A549 (cell line): Measurements from ENCODE around the gene PCTP. TPM values are rescaled to one million over a fixed set of nuclear protein-coding genes. Genes with fewer than 3 reads are reported as not detected.

Experiments
- ATAC-seq, 2 experiments: fragments of 200-7000 bp in 1 of 2; fragments of >200 bp in 1 of 2; cut with Nextera tagmentation in 1 of 2; cut with Tn5 transposase in 1 of 2; 3 replicates each; pipeline versions ENCODE4 v1.8.0 to v1.9.1; 2018 to 2020; ENCODE audit warnings: mild to moderate bottlenecking in 1 of 2, moderate library complexity in 1 of 2
- CTCF ChIA-PET: fragments of 300-600 bp; sonication (Branson Sonifier 250); formaldehyde crosslinking; extraction: SDS; loops from one replicate; lab custom pipeline; 2021; ENCODE audit warnings: antibody characterized with exemption, inconsistent platforms; lab: Yijun Ruan, JAX
- POLR2A ChIA-PET: fragments of 350-600 bp; formaldehyde crosslinking; extraction: SDS; loops from one replicate; lab custom pipeline; 2021; ENCODE audit warnings: antibody characterized with exemption, inconsistent platforms; lab: Yijun Ruan, JAX
- DNase-seq, 2 experiments: peaks; one replicate each; pipeline versions ENCODE4 v3.0.0 to v3.0.0-alpha.2; 2011 to 2016; ENCODE audit warnings: low read depth in 1 of 2, low spot score in 1 of 2
- FAIRE-seq: peaks from 2 replicates; lab custom pipeline; 2011; peaks lifted over from hg19 to GRCh38; lab: Jason Lieb, UNC
- H3K27ac ChIP-seq, 2 experiments: fragments of >200 bp; sonication (Bioruptor Twin); formaldehyde crosslinking; 3 replicates each; pipeline ENCODE4 v1.5.1; 2016 to 2017
- H3K4me1 ChIP-seq: fragments of >200 bp; sonication (Bioruptor Twin); formaldehyde crosslinking; 3 replicates; pipeline ENCODE4 v1.6.1; 2016
- H3K4me2 ChIP-seq: fragments of >200 bp; sonication (Bioruptor Twin); formaldehyde crosslinking; 3 replicates; pipeline ENCODE4 v1.6.1; 2016
- H3K4me3 ChIP-seq: fragments of >200 bp; sonication (Bioruptor Twin); formaldehyde crosslinking; 3 replicates; pipeline ENCODE4 v1.5.1; 2016
- H3K9me3 ChIP-seq: fragments of >200 bp; sonication (Bioruptor Twin); formaldehyde crosslinking; 3 replicates; pipeline ENCODE4 v1.6.1; 2016
- ATOH8 ChIP-seq: fragments of 250-450 bp; sonication (Bioruptor Pico); IDR thresholded peaks from 2 replicates; pipeline ENCODE4 v1.5.0; 2020; ENCODE audit warnings: low read depth, mild to moderate bottlenecking, moderate library complexity
- CHD4 ChIP-seq: fragments of 200-600 bp; sonication (generic); IDR thresholded peaks from 2 replicates; pipeline ENCODE4 v1.6.1; 2016; ENCODE audit warnings: antibody characterized with exemption, mild to moderate bottlenecking, borderline replicate concordance
- CTCF ChIP-seq: fragments of >200 bp; sonication (Bioruptor Twin); formaldehyde crosslinking; IDR thresholded peaks from 3 replicates; pipeline ENCODE4 v1.5.1; 2016
- HES2 ChIP-seq: fragments of >200 bp; sonication (Bioruptor Twin); formaldehyde crosslinking; IDR thresholded peaks from 2 replicates; pipeline ENCODE4 v1.6.1; 2016
- HEYL ChIP-seq: fragments of 250-450 bp; sonication (Bioruptor Pico); IDR thresholded peaks from 2 replicates; pipeline ENCODE4 v1.8.0; 2021; ENCODE audit warnings: mild to moderate bottlenecking, moderate library complexity
- HOXB13 ChIP-seq: fragments of 250-450 bp; sonication (Bioruptor Pico); IDR thresholded peaks from 2 replicates; pipeline ENCODE4 v1.5.0; 2020; ENCODE audit warnings: low read depth, mild to moderate bottlenecking, moderate library complexity
- JUNB ChIP-seq: fragments of >200 bp; sonication (Bioruptor Twin); formaldehyde crosslinking; IDR thresholded peaks from 2 replicates; pipeline ENCODE4 v1.6.1; 2016
- KDM1A ChIP-seq: fragments of 200-600 bp; sonication (generic); IDR thresholded peaks from 2 replicates; pipeline ENCODE4 v1.6.1; 2016; ENCODE audit warnings: low read depth, mild to moderate bottlenecking
- MAX ChIP-seq: IDR thresholded peaks from 2 replicates; pipeline ENCODE4 v1.6.1; 2012
- MAZ ChIP-seq: fragments of 150-350 bp; IDR thresholded peaks from 2 replicates; pipeline ENCODE4 v1.6.1; 2014; ENCODE audit warnings: antibody characterized with exemption, low read depth, low read length, borderline replicate concordance
- MYC ChIP-seq: IDR thresholded peaks from 2 replicates; pipeline ENCODE4 v1.6.1; 2012; ENCODE audit warnings: mild to moderate bottlenecking, inconsistent platforms, low read length, improper control_type of control experiment, borderline replicate concordance
- NFE2L2 ChIP-seq: fragments of 150-350 bp; conservative IDR thresholded peaks from 2 replicates; pipeline ENCODE4 v1.6.1; 2014; ENCODE audit warnings: low read length
- NR3C1 ChIP-seq: fragments of >200 bp; sonication (Bioruptor Twin); formaldehyde crosslinking; IDR thresholded peaks from 3 replicates; pipeline ENCODE4 v1.6.1; 2017
- PBX3 ChIP-seq: IDR thresholded peaks from 2 replicates; pipeline ENCODE4 v1.6.1; 2012
- RARB ChIP-seq: fragments of 250-450 bp; sonication (Bioruptor Pico); IDR thresholded peaks from 2 replicates; pipeline ENCODE4 v1.8.0; 2021; ENCODE audit warnings: mild to moderate bottlenecking, moderate library complexity
- RFX5 ChIP-seq: fragments of 450-650 bp; IDR thresholded peaks from 2 replicates; pipeline ENCODE4 v1.7.1; 2014; ENCODE audit warnings: antibody characterized with exemption, mild to moderate bottlenecking, moderate library complexity
- RNF2 ChIP-seq: fragments of 200-600 bp; sonication (generic); IDR thresholded peaks from 2 replicates; pipeline ENCODE4 v1.6.1; 2016; ENCODE audit warnings: low read depth, mild to moderate bottlenecking, antibody characterized with exemption, moderate library complexity, borderline replicate concordance
- SMC3 ChIP-seq: fragments of >200 bp; sonication (Bioruptor Twin); formaldehyde crosslinking; IDR thresholded peaks from 3 replicates; pipeline ENCODE4 v1.6.1; 2018; ENCODE audit warnings: inconsistent platforms
- ZNF302 ChIP-seq: fragments of 250-450 bp; sonication (Bioruptor Pico); IDR thresholded peaks from 2 replicates; pipeline ENCODE4 v1.9.0; 2021; ENCODE audit warnings: inconsistent platforms, mild to moderate bottlenecking, moderate library complexity
- WGBS: methylation state at CpG from one replicate; pipeline ENCODE4 v1.1.6; 2017; ENCODE audit errors: missing lambda C conversion rate; 5-methylcytosine and 5-hydroxymethylcytosine counted together
- polyA plus RNA-seq, 4 experiments: library from polyadenylated mRNA; depleted of rRNA in 3 of 4; stranded (reverse); fragments of >200 nt; fragmentation: RNase III in 1 of 4; extraction: RNeasy Plus Mini Kit Qiagen cat#74134 plus additional on column Dnase treatment in 1 of 4; gene quantifications; 2 replicates in 3 of 4; 3 replicates in 1 of 4; pipeline ENCODE4 v1.2.3, GENCODE V29; 2011 to 2017

The PCTP gene
- polyA plus RNA-seq, 2 of the 4 experiments (the other 2 are of a cell fraction): 17.1 to 31.5 TPM

- 92% methylated on average over 7 of the region's 7 CpGs for WGBS
- no peak for FAIRE-seq
- Histone ChIP-seq H3K4me1 (peaks cover 2% of the 10 kb centered on the region), H3K9me3 (no peaks in the 10 kb centered on the region), H3K27ac (no peak overlapping the region), H3K4me3 (no peak overlapping the region), H3K4me2 (no peak overlapping the region)
- no peak for DNase-seq
- ChIA-PET POLR2A (no interaction called here), CTCF (interaction anchor here (0.6 to 10.3 kb wide), 3 partner anchors 57 to 772 kb away, joined by 3 to 296 read pairs (median 75); partner anchors contain the start of gene TMEM100)
- no peak for ATAC-seq
- TF ChIP-seq JUNB (no peak), CTCF (no peak), HES2 (no peak), HEYL (CRISPR knock-in tag) (no peak), NFE2L2 (no peak), RNF2 (no peak)
Observed at GRCh38 chr17:55774846-55775271, 24.0 kb downstream of the PCTP start.

- POLR2A ChIA-PET: no interaction called here
- Histone ChIP-seq H3K4me1 (no peaks in the 10 kb centered on the region), H3K9me3 (no peaks in the 10 kb centered on the region), H3K27ac (no peak overlapping the region), H3K4me2 (no peak overlapping the region), H3K4me3 (no peak overlapping the region)
- ATAC-seq: no peak
- DNase-seq: no peak
- FAIRE-seq: no peak
- TF ChIP-seq MYC (no peak), MAZ (no peak), RFX5 (no peak), ATOH8 (CRISPR knock-in tag) (no peak), RARB (no peak), KDM1A (no peak), HOXB13 (CRISPR knock-in tag) (no peak), CHD4 (no peak)
- 87% methylated on average over 8 of the region's 8 CpGs for WGBS
- CTCF ChIA-PET: interaction anchor here (0.8 to 10.3 kb wide), 2 partner anchors 58 to 247 kb away, joined by 4 to 296 read pairs; no protein-coding TSS in a partner anchor
Observed at GRCh38 chr17:55776271-55776670, 25.4 kb downstream of the PCTP start.

GRCh38 chr17:55777471-55777971 lies 26.7 kb downstream of the PCTP start:
- Histone ChIP-seq H3K4me1 (no peaks in the 10 kb centered on the region), H3K27ac (no peak overlapping the region)
- ChIA-PET CTCF (interaction anchor here (1.4 kb wide), 1 partner anchor 251 kb away, joined by 3 read pairs; no protein-coding TSS in a partner anchor), POLR2A (no interaction called here)
- no peak for DNase-seq
- TF ChIP-seq PBX3 (no peak), MAX (no peak), NR3C1 (no peak), JUNB (no peak), SMC3 (no peak), ZNF302 (CRISPR knock-in tag) (no peak), MYC (no peak), CTCF (no peak)
- TF ChIP-seq, all 56 proteins: peak for 0
- H3K4me2 ChIP-seq: no peak overlapping the region
- ATAC-seq: no peak
- peak; percentile 73 for FAIRE-seq
- WGBS: 84% methylated on average over 2 of the region's 2 CpGs
- H3K9me3 ChIP-seq: no peaks in the 10 kb centered on the region
- H3K4me3 ChIP-seq: no peak overlapping the region
